Activated CD4-positive, alpha-beta T cell treated with anti-CD3 and anti-CD28 coated beads for 48 hours (primary cell): ENCODE data around the gene PIEZO2.
"Not testable (repeated sequence)": the region's sequence is repeated elsewhere in the genome, so short reads cannot be mapped to it uniquely, and the experiment has no call there.

ENCODE experiments used
- DNase-seq: peaks from one replicate; pipeline ENCODE4 v3.0.0-alpha.2; 2020

PIEZO2 gene

GRCh38 chr18:11148680-11149440, 509 bp downstream of the PIEZO2 start:
- no peak for DNase-seq

GRCh38 chr18:11147962-11148679, 1.2 kb downstream of the PIEZO2 start:
- DNase-seq = no peak

GRCh38 chr18:11147371-11147951, 1.9 kb downstream of the PIEZO2 start:
- DNase-seq = no peak

GRCh38 chr18:11146947-11147345, 2.4 kb downstream of the PIEZO2 start:
- DNase-seq = no peak

GRCh38 chr18:11146238-11146946, 3.0 kb downstream of the PIEZO2 start:
- no peak for DNase-seq

- DNase-seq = no peak
These were observed 3.8 kb downstream of the PIEZO2 start for GRCh38 chr18:11145413-11146191.

- DNase-seq = no peak
These were observed 12.0 kb downstream of the PIEZO2 start for GRCh38 chr18:11137400-11137799.

- DNase-seq = no peak
These were observed 13.1 kb downstream of the PIEZO2 start for GRCh38 chr18:11136241-11136640.

- DNase-seq = no peak
These were observed 14.4 kb downstream of the PIEZO2 start for GRCh38 chr18:11134940-11135339.

- not testable (repeated sequence) for DNase-seq
These were observed 20.3 kb downstream of the PIEZO2 start for GRCh38 chr18:11129059-11129458.

- DNase-seq = no peak
These were observed 23.7 kb downstream of the PIEZO2 start for GRCh38 chr18:11125492-11126315.

GRCh38 chr18:11124054-11124453, 25.3 kb downstream of the PIEZO2 start:
- no peak for DNase-seq

- no peak for DNase-seq
These were observed 27.9 kb downstream of the PIEZO2 start for GRCh38 chr18:11121443-11121849.

GRCh38 chr18:11119959-11120587, 29.3 kb downstream of the PIEZO2 start:
- no peak for DNase-seq

- no peak for DNase-seq
These were observed 29.8 kb downstream of the PIEZO2 start for GRCh38 chr18:11119550-11119949.

GRCh38 chr18:11118051-11118766, 31.2 kb downstream of the PIEZO2 start:
- DNase-seq = no peak

- DNase-seq = no peak
These were observed 34.1 kb downstream of the PIEZO2 start for GRCh38 chr18:11115276-11115675.

- DNase-seq = no peak
These were observed 34.7 kb downstream of the PIEZO2 start for GRCh38 chr18:11114653-11115052.

- DNase-seq = no peak
These were observed 35.4 kb downstream of the PIEZO2 start for GRCh38 chr18:11113937-11114336.

GRCh38 chr18:11113046-11113548, 36.3 kb downstream of the PIEZO2 start:
- no peak for DNase-seq
